GM23338 (cell line): Measurements from ENCODE around the gene INTU.

Experiments
- CREB1 ChIP-seq: fragments of 250-450 bp; sonication (Bioruptor Pico); IDR thresholded peaks from 2 replicates; pipeline ENCODE4 v1.5.0; 2020; ENCODE audit warnings: low read depth, mild to moderate bottlenecking, moderate library complexity
- CTCF ChIP-seq, 2 experiments: fragments of 200-600 bp in 1 of 2; sonication (generic) in 1 of 2; conservative IDR thresholded peaks; 2 replicates each; pipeline versions ENCODE4 v1.5.1 to v1.6.1; 2016 to 2017; ENCODE audit warnings: antibody characterized with exemption in 2 of 2, low read depth in 2 of 2, mild to moderate bottlenecking in 2 of 2, moderate library complexity in 1 of 2
- ETS1 ChIP-seq: IDR thresholded peaks from 2 replicates; pipeline ENCODE4 v1.6.1; 2016; ENCODE audit warnings: antibody characterized with exemption
- EZH2 ChIP-seq: fragments of 200-600 bp; sonication (generic); IDR thresholded peaks from one replicate; pipeline ENCODE4 v1.8.0; 2017; ENCODE audit warnings: antibody characterized with exemption, mild to moderate bottlenecking, low read depth; ENCODE audit not compliant: unreplicated experiment
- EZH2phosphoT487 ChIP-seq: fragments of 200-600 bp; sonication (generic); IDR thresholded peaks from one replicate; pipeline ENCODE4 v1.8.1; 2018; ENCODE audit warnings: antibody characterized with exemption; ENCODE audit not compliant: unreplicated experiment
- JUNB ChIP-seq: IDR thresholded peaks from one replicate; pipeline ENCODE4 v1.6.1; 2016; ENCODE audit warnings: antibody characterized with exemption; ENCODE audit not compliant: unreplicated experiment
- NANOG ChIP-seq: IDR thresholded peaks from 2 replicates; pipeline ENCODE4 v1.6.1; 2016; ENCODE audit warnings: antibody characterized with exemption, borderline replicate concordance
- POLR2AphosphoS5 ChIP-seq: IDR thresholded peaks from 2 replicates; pipeline ENCODE4 v1.6.1; 2016; ENCODE audit warnings: antibody characterized with exemption, low read depth
- REST ChIP-seq: IDR thresholded peaks from one replicate; pipeline ENCODE4 v1.6.1; 2018; ENCODE audit warnings: antibody characterized with exemption; ENCODE audit not compliant: unreplicated experiment
- STAT1 ChIP-seq: IDR thresholded peaks from one replicate; pipeline ENCODE4 v1.6.1; 2016; ENCODE audit warnings: antibody characterized with exemption; ENCODE audit not compliant: unreplicated experiment
- ZNF114 ChIP-seq: fragments of 250-450 bp; sonication (Bioruptor Pico); IDR thresholded peaks from 2 replicates; pipeline ENCODE4 v1.5.0; 2020; ENCODE audit warnings: mild to moderate bottlenecking, moderate library complexity
- ZNF331 ChIP-seq: fragments of 250-450 bp; sonication (Bioruptor Pico); IDR thresholded peaks from 2 replicates; pipeline ENCODE4 v1.5.0; 2020; ENCODE audit warnings: low read depth, mild to moderate bottlenecking, moderate library complexity
- ZNF462 ChIP-seq: fragments of 250-450 bp; sonication (Bioruptor Pico); IDR thresholded peaks from 2 replicates; pipeline ENCODE4 v1.5.0; 2020; ENCODE audit warnings: mild to moderate bottlenecking, moderate library complexity

- TF ChIP-seq CTCF (conservative IDR thresholded peaks at IDR 0.05; ENCODE audit: low read depth in 2 of 2), result no peak
- TF ChIP-seq EZH2phosphoT487, result no peak
- TF ChIP-seq POLR2AphosphoS5, result no peak
- TF ChIP-seq JUNB, result no peak
- no peak for TF ChIP-seq CREB1
- TF ChIP-seq REST, result no peak
- no peak for TF ChIP-seq ZNF114 (CRISPR knock-in tag)
- TF ChIP-seq EZH2, result no peak
- TF ChIP-seq ZNF331 (CRISPR knock-in tag), result no peak
- no peak for TF ChIP-seq STAT1
- TF ChIP-seq ETS1, result no peak
- no peak for TF ChIP-seq ZNF462 (CRISPR knock-in tag)
- TF ChIP-seq NANOG, result no peak
Observed at GRCh38 chr4:127734976-127735375, 102.2 kb downstream of the INTU start.
